GM12878 (cell line): ENCODE results near the gene NEB. TPM values are rescaled to one million over a fixed set of nuclear protein-coding genes. Genes with fewer than 3 reads are reported as not detected.

Experiments
- ATAC-seq: fragments of 200-7000 bp; cut with Tn5 transposase; 3 replicates; pipeline ENCODE4 v1.9.1; 2020; ENCODE audit warnings: mild to moderate bottlenecking, moderate library complexity
- BruUV-seq: library from RNA; stranded (reverse); fragments of 400-500 nt; replicated peaks from 2 replicates; lab custom pipeline; 2021; lab: Mats Ljungman, UMichigan
- CTCF ChIA-PET: fragments of 300-600 bp; sonication (Branson Sonifier 250); formaldehyde crosslinking; extraction: SDS; loops from one replicate; lab custom pipeline; 2021; ENCODE audit warnings: inconsistent platforms; lab: Yijun Ruan, JAX
- POLR2A ChIA-PET: fragments of 350-600 bp; formaldehyde crosslinking; extraction: SDS; loops from one replicate; lab custom pipeline; 2021; ENCODE audit warnings: inconsistent platforms; lab: Charles Lee
- RAD21 ChIA-PET: fragments of 300-600 bp; sonication (Branson Sonifier 250); formaldehyde crosslinking; loops from one replicate; lab custom pipeline; 2023; ENCODE audit warnings: antibody characterized with exemption; ENCODE audit not compliant: unreplicated experiment; lab: Charles Lee
- SMC1A ChIA-PET: fragments of 300-600 bp; sonication (Branson Sonifier 250); formaldehyde crosslinking; loops from one replicate; lab custom pipeline; 2023; ENCODE audit not compliant: unreplicated experiment, uncharacterized antibody; lab: Charles Lee
- DNase-seq: peaks from one replicate; pipeline ENCODE4 v3.0.0-alpha.2; 2011; ENCODE audit warnings: low read depth, low spot score
- FAIRE-seq: peaks from 3 replicates; lab custom pipeline; 2011; peaks lifted over from hg19 to GRCh38; lab: Jason Lieb, UNC
- H2AFZ ChIP-seq: 2 replicates; pipeline ENCODE4 v1.6.0; 2011; ENCODE audit warnings: low read depth, low read length, control low read depth; ENCODE audit not compliant: control insufficient read depth
- H3K27ac ChIP-seq: 2 replicates; pipeline ENCODE4 v1.5.1; 2011; ENCODE audit warnings: control low read depth; ENCODE audit not compliant: control insufficient read depth, insufficient read depth
- H3K27me3 ChIP-seq, 2 experiments: replicated peaks in 1 of 2; 2 replicates each; pipeline versions ENCODE4 v1.6.0 to v1.6.1; 2011; ENCODE audit warnings: low read length in 1 of 2; ENCODE audit not compliant: control insufficient read depth in 2 of 2, insufficient read depth in 2 of 2
- H3K36me3 ChIP-seq, 2 experiments: 2 replicates each; pipeline ENCODE4 v1.5.1; 2011; ENCODE audit warnings: low read length in 1 of 2; ENCODE audit not compliant: control insufficient read depth in 2 of 2, insufficient read depth in 2 of 2
- H3K4me1 ChIP-seq: 2 replicates; pipeline ENCODE4 v1.6.1; 2011; ENCODE audit warnings: mild to moderate bottlenecking, low read length, moderate library complexity, mixed read lengths; ENCODE audit not compliant: control insufficient read depth, insufficient read depth
- H3K4me2 ChIP-seq: 2 replicates; pipeline ENCODE4 v1.6.0; 2011; ENCODE audit warnings: control low read depth; ENCODE audit not compliant: control insufficient read depth, insufficient read depth
- H3K4me3 ChIP-seq: fragments of 200-600 bp; sonication (generic); 2 replicates; pipeline ENCODE4 v1.5.1; 2016
- H3K79me2 ChIP-seq: 2 replicates; pipeline ENCODE4 v1.6.0; 2011; ENCODE audit warnings: low read length; ENCODE audit not compliant: control insufficient read depth, insufficient read depth
- H3K9ac ChIP-seq: 2 replicates; pipeline ENCODE4 v1.8.0; 2011; ENCODE audit warnings: low read length, control low read depth, mixed read lengths; ENCODE audit not compliant: control insufficient read depth, insufficient read depth
- H3K9me3 ChIP-seq: replicated peaks from 3 replicates; pipeline ENCODE4 v1.5.1; 2011; ENCODE audit warnings: mild to moderate bottlenecking, low read length; ENCODE audit not compliant: control insufficient read depth, insufficient read depth
- H4K20me1 ChIP-seq: 2 replicates; pipeline ENCODE4 v1.6.0; 2011; ENCODE audit not compliant: control insufficient read depth, insufficient read depth
- ATF7 ChIP-seq: fragments of 450-650 bp; IDR thresholded peaks from 2 replicates; pipeline ENCODE4 v1.6.1; 2016; ENCODE audit warnings: low read depth, mild to moderate bottlenecking
- CEBPB ChIP-seq, 2 experiments: fragments of 150-350 bp in 1 of 2; IDR thresholded peaks; 2 replicates each; pipeline ENCODE4 v1.6.1; 2012 to 2014; ENCODE audit warnings: low read depth in 2 of 2, low read length in 2 of 2, borderline replicate concordance in 1 of 2, inconsistent platforms in 1 of 2
- CHD4 ChIP-seq: fragments of 200-600 bp; sonication (generic); IDR thresholded peaks from 2 replicates; pipeline ENCODE4 v1.6.1; 2016; ENCODE audit warnings: mild to moderate bottlenecking
- NFYA ChIP-seq: IDR thresholded peaks from 2 replicates; pipeline ENCODE4 v1.6.1; 2011; ENCODE audit warnings: low read depth, mild to moderate bottlenecking, low read length, improper control_type of control experiment, borderline replicate concordance
- NFYB ChIP-seq: IDR thresholded peaks from 2 replicates; pipeline ENCODE4 v1.6.1; 2011; ENCODE audit warnings: low read depth, mild to moderate bottlenecking, low read length, improper control_type of control experiment, moderate library complexity; ENCODE audit not compliant: insufficient read depth
- NR2C2 ChIP-seq: IDR thresholded peaks from 2 replicates; pipeline ENCODE4 v1.6.1; 2011; ENCODE audit warnings: borderline replicate concordance, low read depth; ENCODE audit not compliant: control insufficient read depth, insufficient read length
- PAX8 ChIP-seq: fragments of 450-650 bp; IDR thresholded peaks from 2 replicates; pipeline ENCODE4 v1.6.1; 2017; ENCODE audit warnings: mild to moderate bottlenecking, moderate library complexity
- RB1 ChIP-seq: fragments of 450-650 bp; formaldehyde crosslinking; IDR thresholded peaks from 2 replicates; pipeline ENCODE4 v1.6.1; 2017; ENCODE audit warnings: mild to moderate bottlenecking, borderline replicate concordance
- RELA ChIP-seq: fragments of 450-650 bp; IDR thresholded peaks from 2 replicates; pipeline ENCODE4 v1.8.0; 2014; ENCODE audit warnings: borderline replicate concordance; ENCODE audit not compliant: partially characterized antibody
- RUNX3 ChIP-seq: IDR thresholded peaks from 2 replicates; pipeline ENCODE4 v1.6.1; 2012; ENCODE audit warnings: low read length, inconsistent platforms
- SMAD1 ChIP-seq: fragments of 450-650 bp; IDR thresholded peaks from 2 replicates; pipeline ENCODE4 v1.6.1; 2018; ENCODE audit warnings: mild to moderate bottlenecking, low read depth; ENCODE audit not compliant: partially characterized antibody
- SREBF2 ChIP-seq: IDR thresholded peaks from 2 replicates; pipeline ENCODE4 v1.6.1; 2012; ENCODE audit warnings: mild to moderate bottlenecking, low read length
- WRNIP1 ChIP-seq: IDR thresholded peaks from 2 replicates; pipeline ENCODE4 v1.6.1; 2011; ENCODE audit warnings: low read depth, low read length, improper control_type of control experiment, borderline replicate concordance
- ZNF622 ChIP-seq: fragments of 450-650 bp; IDR thresholded peaks from 2 replicates; pipeline ENCODE4 v1.6.1; 2017; ENCODE audit warnings: mild to moderate bottlenecking, inconsistent platforms
- WGBS: methylation state at CpG from one replicate; pipeline ENCODE4 v1.1.6; 2016; ENCODE audit warnings: low lambda C conversion rate; ENCODE audit not compliant: insufficient replicate concordance, insufficient coverage; ENCODE audit errors: missing lambda C conversion rate; 5-methylcytosine and 5-hydroxymethylcytosine counted together
- in situ Hi-C: fragments of 300-500 bp; cut with MboI; formaldehyde crosslinking; loops from 9 replicates; pipeline ENCODE4 v1.14.3; 2018; ENCODE audit warnings: mixed read lengths
- intact Hi-C: fragments of 100-400 bp; cut with micrococcal nuclease; formaldehyde crosslinking; loops from one replicate; pipeline ENCODE4 v1.14.2; 2022; ENCODE audit not compliant: unreplicated experiment
- polyA plus RNA-seq, 11 experiments: library from polyadenylated mRNA; depleted of rRNA in 4 of 11; unstranded in 6 of 11; stranded (reverse) in 5 of 11; fragments of >200 nt; fragmentation: Nextera tagmentation in 4 of 11; fragmentation: Illumina TruSeq in 1 of 11; extraction: Ambion mirVana in 4 of 11; extraction: Trizol in 1 of 11; gene quantifications; 1 replicate in 1 of 11; 2 replicates in 10 of 11; pipeline versions ENCODE4 v1.2.1 to v1.2.3, GENCODE V29; 2011 to 2016; ENCODE audit warnings: inconsistent platforms in 2 of 11, missing spikeins in 2 of 11, low read depth in 1 of 11
- total RNA-seq, 4 experiments: library from RNA; depleted of rRNA in 3 of 4; stranded (reverse); fragments of >200 nt in 3 of 4; fragmentation: Illumina TruSeq in 1 of 4; extraction: Trizol in 1 of 4; gene quantifications; 2 replicates each; pipeline versions ENCODE4 v1.2.1 to v1.2.3, GENCODE V29; 2013 to 2021
- TF ChIP-seq, protein P1 (sequence below): fragments of 450-650 bp; IDR thresholded peaks from 2 replicates; pipeline ENCODE4 v1.6.1; 2016; ENCODE audit warnings: mild to moderate bottlenecking
- TF ChIP-seq, protein P2 (sequence below): IDR thresholded peaks from 2 replicates; pipeline ENCODE4 v1.6.1; 2012; ENCODE audit warnings: low read length, inconsistent platforms

The NEB gene
- total and polyA plus RNA-seq, 10 of the 15 experiments (the other 5 are each of a cell fraction or from before 2014, with no cell fraction given), result 0.04 to 0.77 (median 0.12) TPM

DNA sequence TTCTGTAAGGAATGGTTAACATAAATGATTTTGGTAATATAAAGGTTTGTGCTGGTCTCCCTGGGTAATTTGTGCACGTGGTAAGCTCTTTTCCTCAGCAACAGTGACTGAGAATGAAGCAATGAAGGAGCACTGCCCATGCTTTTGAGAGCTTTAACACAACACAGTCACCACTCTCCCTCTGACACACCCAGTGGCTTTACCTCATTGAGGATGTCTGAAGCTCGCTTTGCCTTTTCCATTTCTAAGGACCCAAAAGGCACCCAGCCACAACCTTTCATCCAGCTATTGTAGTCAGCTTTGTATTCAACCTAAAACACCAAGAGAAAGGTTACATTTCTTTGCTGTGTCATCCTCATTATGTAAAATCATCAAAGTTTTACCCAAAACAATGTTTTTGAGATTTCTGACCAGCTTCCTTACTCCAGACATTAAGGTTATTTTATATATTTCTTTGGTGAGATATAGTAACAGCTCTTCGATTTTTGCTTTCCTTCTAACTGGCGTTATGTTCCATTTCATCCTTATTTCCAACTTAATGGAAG is 51.7 kb downstream of the NEB start:
- intact Hi-C loops, result no loop called here
- ChIA-PET RAD21 (no interaction called here), CTCF (interaction anchor here (1.1 kb wide), 1 partner anchor 11 kb away, joined by 3 read pairs; no protein-coding TSS in a partner anchor), POLR2A (no interaction called here), SMC1A (interaction anchor here (1.0 to 1.5 kb wide), 3 partner anchors 13 to 46 kb away, joined by 3 to 5 read pairs (median 4); no protein-coding TSS in a partner anchor)
- WGBS, result 11% methylated on average over 4 of the region's 4 CpGs
- H4K20me1 ChIP-seq, result no peaks in the 10 kb centered on the region
- no peak for DNase-seq
- no peaks in the 10 kb centered on the region for H3K9me3 ChIP-seq
- H3K4me2 ChIP-seq, result no peak overlapping the region
- ATAC-seq, result no peak
- no peak overlapping the region for H3K4me3 ChIP-seq
- H3K36me3 ChIP-seq, result no peaks in the 10 kb centered on the region
- no peak overlapping the region for H2AFZ ChIP-seq
- no peaks in the 10 kb centered on the region for H3K4me1 ChIP-seq
- no peak for TF ChIP-seq RELA
- TF ChIP-seq NFYA, result no peak
- no peak for TF ChIP-seq SMAD1
- no peaks in the 10 kb centered on the region for H3K79me2 ChIP-seq
- no TSS peak for BruUV-seq
- in situ Hi-C loops, result no loop called here
- no peak for FAIRE-seq
- H3K27me3 ChIP-seq, result no peaks in the 10 kb centered on the region
- no peak overlapping the region for H3K27ac ChIP-seq
- H3K9ac ChIP-seq, result no peak overlapping the region

DNA sequence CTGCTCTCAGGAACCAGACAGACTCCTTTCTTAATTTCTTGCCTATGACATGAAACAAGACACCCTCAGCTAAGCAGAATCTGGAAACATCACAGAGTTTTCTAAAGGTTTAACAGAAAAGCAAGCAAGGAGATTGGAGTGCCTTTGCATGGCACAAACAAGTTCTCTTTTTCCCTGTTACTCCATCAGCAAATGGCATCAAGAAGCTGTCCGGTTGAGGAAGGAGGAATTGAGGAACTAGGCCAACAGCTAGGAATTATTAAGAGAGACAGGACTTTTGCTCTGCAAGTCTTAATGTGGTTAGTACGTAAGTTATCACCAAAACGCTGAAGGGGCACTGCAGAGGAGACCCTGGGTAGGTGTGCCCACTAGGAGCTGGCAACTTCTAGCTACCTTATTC is 53.2 kb downstream of the NEB start:
- Histone ChIP-seq H3K4me1 (no peaks in the 10 kb centered on the region), H3K27ac (no peak overlapping the region), H3K36me3 (no peaks in the 10 kb centered on the region), H3K9ac (no peak overlapping the region), H3K4me3 (no peak overlapping the region), H3K27me3 (no peaks in the 10 kb centered on the region), H3K9me3 (no peaks in the 10 kb centered on the region), H2AFZ (no peak overlapping the region), H4K20me1 (no peaks in the 10 kb centered on the region), H3K4me2 (no peak overlapping the region), H3K79me2 (no peaks in the 10 kb centered on the region)
- no TSS peak for BruUV-seq
- TF ChIP-seq CEBPB (IDR thresholded peaks at IDR 0.05; ENCODE audit: borderline replicate concordance in 1 of 2, low read depth in 2 of 2, low read length in 2 of 2), result no peak
- no peak for TF ChIP-seq RB1
- no peak for TF ChIP-seq SREBF2
- TF ChIP-seq NR2C2, result no peak
- TF ChIP-seq, protein P1, sequence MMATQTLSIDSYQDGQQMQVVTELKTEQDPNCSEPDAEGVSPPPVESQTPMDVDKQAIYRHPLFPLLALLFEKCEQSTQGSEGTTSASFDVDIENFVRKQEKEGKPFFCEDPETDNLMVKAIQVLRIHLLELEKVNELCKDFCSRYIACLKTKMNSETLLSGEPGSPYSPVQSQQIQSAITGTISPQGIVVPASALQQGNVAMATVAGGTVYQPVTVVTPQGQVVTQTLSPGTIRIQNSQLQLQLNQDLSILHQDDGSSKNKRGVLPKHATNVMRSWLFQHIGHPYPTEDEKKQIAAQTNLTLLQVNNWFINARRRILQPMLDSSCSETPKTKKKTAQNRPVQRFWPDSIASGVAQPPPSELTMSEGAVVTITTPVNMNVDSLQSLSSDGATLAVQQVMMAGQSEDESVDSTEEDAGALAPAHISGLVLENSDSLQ, result no peak
- TF ChIP-seq ATF7, result no peak
- no peak for TF ChIP-seq ZNF622
- TF ChIP-seq, protein P2, sequence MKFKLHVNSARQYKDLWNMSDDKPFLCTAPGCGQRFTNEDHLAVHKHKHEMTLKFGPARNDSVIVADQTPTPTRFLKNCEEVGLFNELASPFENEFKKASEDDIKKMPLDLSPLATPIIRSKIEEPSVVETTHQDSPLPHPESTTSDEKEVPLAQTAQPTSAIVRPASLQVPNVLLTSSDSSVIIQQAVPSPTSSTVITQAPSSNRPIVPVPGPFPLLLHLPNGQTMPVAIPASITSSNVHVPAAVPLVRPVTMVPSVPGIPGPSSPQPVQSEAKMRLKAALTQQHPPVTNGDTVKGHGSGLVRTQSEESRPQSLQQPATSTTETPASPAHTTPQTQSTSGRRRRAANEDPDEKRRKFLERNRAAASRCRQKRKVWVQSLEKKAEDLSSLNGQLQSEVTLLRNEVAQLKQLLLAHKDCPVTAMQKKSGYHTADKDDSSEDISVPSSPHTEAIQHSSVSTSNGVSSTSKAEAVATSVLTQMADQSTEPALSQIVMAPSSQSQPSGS, result no peak
- no peak for TF ChIP-seq RELA
- TF ChIP-seq WRNIP1, result no peak
- TF ChIP-seq CHD4, result no peak
- TF ChIP-seq PAX8, result no peak
- no peak for TF ChIP-seq RUNX3
- no peak for TF ChIP-seq NFYB
- intact Hi-C loops, result no loop called here
- 44% methylated on average over 3 of the region's 3 CpGs for WGBS
- no peak for ATAC-seq
- ChIA-PET POLR2A (no interaction called here), SMC1A (no interaction called here), RAD21 (no interaction called here), CTCF (no interaction called here)
- DNase-seq, result no peak
- FAIRE-seq, result no peak
- in situ Hi-C loops, result no loop called here
